ENCODE results near the gene CD84.
"Not testable (repeated sequence)": the region's sequence is repeated elsewhere in the genome, so short reads cannot be mapped to it uniquely, and the experiment has no call there.

CD84 gene

DNA sequence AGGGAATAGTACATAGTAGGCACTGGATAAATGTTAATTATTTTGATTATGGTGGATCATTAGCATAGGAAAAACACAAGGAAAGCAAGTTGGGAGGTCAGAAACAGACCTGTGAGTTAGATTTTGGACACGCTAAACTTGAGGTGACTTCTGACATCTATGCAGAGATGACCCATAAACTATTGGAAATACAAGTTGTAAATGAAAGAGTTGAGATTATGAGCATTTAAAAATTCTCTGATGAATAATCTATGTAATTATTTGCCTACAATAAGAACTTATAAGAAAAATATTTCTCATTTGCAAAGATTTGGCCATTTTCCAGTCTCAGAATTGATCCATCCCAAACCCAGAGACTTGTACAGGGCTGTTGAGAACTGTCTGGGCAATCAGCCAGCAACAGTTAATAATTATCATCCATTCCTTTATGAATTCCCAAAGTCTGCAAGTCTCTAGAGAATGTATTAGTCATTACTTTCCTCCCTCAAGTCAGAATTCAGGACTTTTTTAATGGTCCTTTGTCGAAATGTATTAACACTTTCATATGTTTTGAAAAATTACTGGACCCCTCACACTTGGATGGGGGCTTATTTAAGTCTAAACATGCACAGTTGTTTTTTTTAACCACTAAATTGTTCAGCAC, 36.9 kb downstream of the CD84 start:
- DNase-seq (ENCODE audit: low read depth, low spot score) = no peak

GRCh38 chr1:160541622-160542302, 37.5 kb downstream of the CD84 start:
- DNase-seq (ENCODE audit: low read depth, low spot score) = no peak

- no peak for DNase-seq (ENCODE audit: low read depth, low spot score)
Measured at GRCh38 chr1:160540859-160541233, 38.5 kb downstream of the CD84 start.

DNA sequence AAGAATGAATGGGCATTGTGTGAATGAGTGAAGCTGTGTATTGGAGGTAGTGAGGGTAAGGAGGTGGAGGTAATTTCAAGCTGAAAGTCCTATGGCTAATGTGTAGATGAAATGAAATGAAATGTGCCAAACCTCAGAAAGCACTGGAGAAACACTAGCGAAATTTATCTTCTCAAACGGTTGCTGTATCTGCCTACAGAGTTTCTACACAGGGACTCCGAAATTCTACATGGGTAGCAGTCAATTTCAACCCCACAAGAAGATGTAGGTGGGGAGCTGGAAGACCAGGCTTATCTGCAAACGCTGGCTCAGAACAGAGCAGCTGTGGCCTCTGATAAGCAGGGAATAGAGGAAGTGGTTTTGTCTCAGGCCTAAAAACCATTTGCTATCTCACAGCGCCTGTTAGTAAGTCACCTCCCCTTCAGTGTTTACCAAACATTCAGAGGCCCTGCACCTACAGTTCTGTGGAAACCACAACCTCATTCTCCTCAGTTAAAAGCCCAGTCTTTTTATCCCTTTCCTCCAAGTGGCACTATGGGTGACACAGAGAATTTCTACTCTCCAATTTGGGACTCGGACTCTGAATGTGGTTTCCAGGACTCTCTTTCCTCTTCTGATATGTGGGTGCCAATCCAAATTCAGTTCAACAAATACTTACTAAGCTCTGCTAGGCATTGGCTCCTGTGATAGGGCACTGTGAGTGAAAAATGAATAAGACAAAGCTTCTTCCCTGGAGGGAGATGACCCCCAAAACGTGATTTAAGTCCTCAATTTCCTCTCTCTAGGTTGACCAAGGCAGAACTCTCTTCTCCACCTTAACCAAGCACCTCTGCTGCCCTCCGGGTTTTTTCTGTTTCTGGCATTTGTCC, 39.1 kb downstream of the CD84 start:
- DNase-seq (ENCODE audit: low read depth, low spot score) = no peak

- DNase-seq (ENCODE audit: low read depth, low spot score) = no peak
Measured at GRCh38 chr1:160539684-160539989, 39.7 kb downstream of the CD84 start.

- DNase-seq (ENCODE audit: low read depth, low spot score) = no peak
Measured at GRCh38 chr1:160538985-160539651, 40.2 kb downstream of the CD84 start.

DNA sequence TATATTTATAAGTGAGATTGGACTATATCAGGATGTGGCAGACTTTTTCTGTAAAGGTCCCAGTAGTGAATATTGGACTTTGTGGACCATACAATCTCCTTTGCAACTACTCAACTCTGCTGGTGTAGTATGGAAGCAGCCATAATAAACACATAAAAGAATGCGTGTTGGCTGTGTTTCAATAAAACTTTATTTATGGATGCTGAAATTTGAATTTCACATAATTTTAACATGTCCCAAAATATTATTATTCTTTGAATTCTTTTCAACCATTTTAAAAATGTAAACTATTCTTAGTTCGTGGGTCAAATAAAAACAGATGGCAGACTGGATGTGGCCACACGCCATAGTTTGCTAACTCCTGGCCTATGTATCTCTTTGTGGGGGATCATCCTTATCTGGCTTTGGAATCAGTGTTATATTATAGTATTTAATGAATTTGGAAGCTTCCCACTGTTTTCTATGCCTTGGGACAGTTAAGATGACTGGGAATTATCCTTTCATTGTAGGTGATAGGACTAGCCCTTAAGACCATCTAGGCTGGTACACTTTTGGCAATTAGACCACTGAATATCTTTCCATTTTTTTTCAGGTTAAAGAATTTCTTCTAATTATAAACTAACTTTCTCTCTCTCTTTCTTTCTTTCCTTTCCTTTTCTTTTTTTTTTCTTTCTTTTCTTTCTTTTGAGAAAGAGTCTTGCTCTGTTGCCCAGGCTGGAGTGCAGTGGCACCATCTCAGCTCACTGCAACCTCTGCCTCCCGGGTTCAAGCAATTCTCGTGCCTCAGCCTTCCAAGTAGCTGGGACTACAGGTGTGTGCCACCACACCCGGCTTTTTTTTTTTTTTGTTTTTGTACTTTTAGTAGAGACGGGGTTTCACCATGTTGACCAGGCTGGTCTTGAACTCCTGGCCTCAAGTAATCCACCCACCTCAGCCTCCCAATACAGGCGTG, 41.3 kb downstream of the CD84 start:
- no peak for DNase-seq (ENCODE audit: low read depth, low spot score)

- no peak for DNase-seq (ENCODE audit: low read depth, low spot score)
Measured at GRCh38 chr1:160534823-160535605, 44.3 kb downstream of the CD84 start.

DNA sequence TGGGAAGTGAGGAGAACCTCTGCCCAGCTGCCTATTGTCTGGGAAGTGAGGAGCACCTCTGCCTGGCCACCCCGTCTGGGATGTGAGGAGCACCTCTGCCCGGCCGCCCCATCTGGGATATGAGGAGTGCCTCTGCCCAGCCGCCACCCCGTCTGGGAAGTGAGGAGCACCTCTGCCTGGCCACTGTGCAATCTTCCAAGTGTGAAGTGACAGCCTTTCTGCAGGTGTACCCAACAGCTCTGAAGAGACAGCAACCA, 46.8 kb downstream of the CD84 start:
- not testable (repeated sequence) for DNase-seq (ENCODE audit: low read depth, low spot score)

GRCh38 chr1:160531809-160532556, 47.3 kb downstream of the CD84 start:
- DNase-seq (ENCODE audit: low read depth, low spot score) = not testable (repeated sequence)

DNA sequence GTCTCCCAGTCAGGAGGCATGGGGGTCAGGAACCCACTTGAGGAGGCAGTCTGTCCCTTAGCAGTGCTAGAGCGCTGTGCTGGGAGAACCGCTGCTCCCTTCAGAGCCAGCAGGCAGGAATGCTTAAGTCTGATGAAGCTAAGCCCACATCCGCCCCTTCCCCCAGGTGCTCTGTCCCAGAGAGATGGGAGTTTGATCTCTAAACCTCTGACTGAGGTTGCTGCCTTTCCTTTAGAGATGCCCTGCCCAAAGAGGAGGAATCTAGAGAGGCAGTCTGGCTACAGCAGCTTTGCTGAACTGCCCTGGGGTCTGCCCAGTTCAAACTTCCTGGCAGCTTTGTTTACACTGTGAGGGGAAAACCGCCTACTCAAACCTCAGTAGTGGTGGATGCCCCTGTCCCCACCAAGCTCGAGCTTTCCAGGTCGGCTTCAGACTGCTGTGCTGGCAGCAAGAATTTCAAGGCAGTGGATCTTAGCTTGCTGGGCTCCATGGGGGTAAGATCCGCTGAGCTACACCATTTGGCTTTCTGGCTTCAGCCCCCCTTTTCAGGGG, 49.8 kb downstream of the CD84 start:
- not testable (repeated sequence) for DNase-seq (ENCODE audit: low read depth, low spot score)

DNA sequence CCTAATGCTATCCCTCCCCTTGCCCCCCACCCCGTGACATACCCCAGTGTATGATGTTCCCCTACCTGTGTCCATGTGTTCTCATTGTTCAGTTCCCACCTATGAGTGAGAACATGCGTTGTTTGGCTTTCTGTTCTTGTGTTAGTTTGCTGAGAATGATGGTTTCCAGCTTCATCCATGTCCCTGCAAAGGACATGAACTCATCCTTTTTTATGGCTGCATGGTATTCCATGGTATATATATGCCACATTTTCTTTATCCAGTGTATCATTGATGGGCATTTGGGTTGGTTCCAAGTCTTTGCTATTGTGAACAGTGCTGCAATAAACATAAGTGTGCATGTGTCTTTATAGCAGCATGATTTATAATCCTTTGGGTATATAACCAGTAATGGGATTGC, 55.5 kb downstream of the CD84 start:
- DNase-seq (ENCODE audit: low read depth, low spot score) = not testable (repeated sequence)

- no peak for DNase-seq (ENCODE audit: low read depth, low spot score)
Measured at GRCh38 chr1:160522622-160523345, 56.5 kb downstream of the CD84 start, which contains the start of gene SLAMF6. TSS of gene SLAMF6 (minus strand) at chr1:160523255. CDS start at chr1:160523192, 63 bp downstream.

- DNase-seq (ENCODE audit: low read depth, low spot score) = no peak
Measured at GRCh38 chr1:160522136-160522535, 57.2 kb downstream of the CD84 start.

DNA sequence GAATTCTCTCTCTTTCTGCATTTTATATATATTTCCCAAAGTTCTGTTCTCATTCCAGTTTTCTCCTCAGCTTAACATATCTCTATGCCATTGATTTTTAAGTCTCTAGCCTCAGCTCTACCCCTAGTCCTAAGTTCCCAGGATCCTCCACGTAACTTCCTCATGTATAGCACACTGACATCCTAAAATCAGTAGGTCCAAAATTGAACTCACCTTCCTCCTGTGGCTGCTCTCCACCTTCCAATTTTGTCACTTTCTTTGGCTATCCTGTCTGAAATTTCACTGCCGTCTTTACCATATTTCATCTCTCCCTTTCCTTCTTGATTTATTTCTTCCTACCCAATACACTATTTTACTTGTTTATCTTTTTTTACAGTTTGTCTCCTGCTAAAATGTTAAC, 57.7 kb downstream of the CD84 start:
- no peak for DNase-seq (ENCODE audit: low read depth, low spot score)

- no peak for DNase-seq (ENCODE audit: low read depth, low spot score)
Measured at GRCh38 chr1:160520999-160521398, 58.3 kb downstream of the CD84 start.

- no peak for DNase-seq (ENCODE audit: low read depth, low spot score)
Measured at GRCh38 chr1:160520582-160520981, 58.7 kb downstream of the CD84 start.

DNA sequence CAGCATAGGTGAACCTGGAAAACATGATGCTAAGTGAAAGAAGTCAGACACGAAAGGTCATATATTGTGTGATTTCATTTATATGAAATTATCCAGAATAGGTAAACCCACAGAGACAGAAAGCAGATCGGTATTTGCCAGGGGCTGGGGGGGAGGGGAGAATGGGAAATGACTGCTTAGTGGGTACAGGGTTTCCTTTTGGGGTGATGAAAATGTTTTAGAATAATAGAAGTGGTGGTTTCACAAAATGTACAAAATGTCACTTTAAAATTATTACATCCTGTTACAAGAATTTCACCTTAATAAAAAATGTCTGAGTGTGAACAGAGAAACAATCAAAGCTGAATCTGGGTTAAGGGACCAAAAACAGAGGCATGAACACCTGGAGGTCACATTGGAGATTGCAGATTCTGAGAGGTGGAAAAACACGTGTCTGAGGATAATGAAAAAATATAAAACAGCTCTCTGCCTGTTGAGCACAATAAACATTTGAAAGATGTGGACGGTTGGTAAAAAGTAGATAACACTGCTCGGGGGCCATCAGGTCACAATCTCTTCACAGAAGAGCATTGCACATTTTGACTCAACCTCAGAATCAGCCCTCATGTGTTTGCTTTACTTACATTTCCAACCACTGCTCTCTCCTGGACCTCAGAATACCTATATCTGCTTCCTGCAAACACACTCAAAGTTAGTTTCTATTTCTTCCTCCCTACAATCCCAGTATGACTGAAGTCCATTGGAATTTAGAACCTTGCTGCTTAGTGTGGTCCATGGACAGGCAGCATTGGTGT, 59.5 kb downstream of the CD84 start:
- DNase-seq (ENCODE audit: low read depth, low spot score) = no peak

All from iPS DF 19.7 (cell line).